Natural killer cell (primary cell): ENCODE data around the gene NID2. TPM values are rescaled to one million over a fixed set of nuclear protein-coding genes. Genes with fewer than 3 reads are reported as not detected.

Experiments used
- ATAC-seq, 3 donors: fragments of 150-1000 bp in 2 of 3; fragments of 200-7000 bp in 1 of 3; cut with Tn5 transposase; 1 replicate in 1 of 3; 2 replicates in 2 of 3; pipeline ENCODE4 v1.10.0; 2021; ENCODE audit warnings: mild to moderate bottlenecking in 2 of 3, moderate library complexity in 2 of 3
- DNase-seq, 2 donors: peaks; one replicate each; pipeline versions ENCODE4 v3.0.0 to v3.0.0-alpha.2; 2013 to 2021; ENCODE audit warnings: mixed read lengths in 1 of 2
- H3K27ac ChIP-seq: one replicate; pipeline ENCODE4 v1.5.1; 2013; ENCODE audit warnings: mild to moderate bottlenecking, low read length
- H3K27me3 ChIP-seq: one replicate; pipeline ENCODE4 v1.6.1; 2013; ENCODE audit warnings: low read length; ENCODE audit not compliant: control insufficient read depth, insufficient read depth
- H3K36me3 ChIP-seq: one replicate; pipeline ENCODE4 v1.6.1; 2013; ENCODE audit warnings: low read length; ENCODE audit not compliant: control insufficient read depth, insufficient read depth
- H3K4me1 ChIP-seq: one replicate; pipeline ENCODE4 v1.6.1; 2013; ENCODE audit warnings: low read length; ENCODE audit not compliant: control insufficient read depth, insufficient read depth
- H3K4me3 ChIP-seq: one replicate; pipeline ENCODE4 v1.5.1; 2013; ENCODE audit warnings: low read length
- H3K9me3 ChIP-seq: one replicate; pipeline ENCODE4 v1.6.1; 2013; ENCODE audit warnings: low read length; ENCODE audit not compliant: control insufficient read depth, insufficient read depth
- H3K27ac Mint-ChIP-seq, 2 donors: one replicate each; pipeline ENCODE4 v1.8.0; 2022; ENCODE audit warnings: mild to moderate bottlenecking in 2 of 2, mixed read lengths in 2 of 2, moderate library complexity in 1 of 2
- H3K27me3 Mint-ChIP-seq, 2 donors: one replicate each; pipeline ENCODE4 v1.8.0; 2022; ENCODE audit warnings: low read depth in 2 of 2, mixed read lengths in 2 of 2
- H3K36me3 Mint-ChIP-seq: one replicate; pipeline ENCODE4 v1.8.0; 2022; ENCODE audit warnings: mixed read lengths
- H3K4me1 Mint-ChIP-seq, 2 donors: one replicate each; pipeline ENCODE4 v1.8.0; 2022; ENCODE audit warnings: mixed read lengths in 2 of 2
- H3K4me3 Mint-ChIP-seq: one replicate; pipeline ENCODE4 v1.8.0; 2022; ENCODE audit warnings: mild to moderate bottlenecking, moderate library complexity, mixed read lengths
- H3K9me3 Mint-ChIP-seq, 2 donors: one replicate each; pipeline ENCODE4 v1.8.0; 2022; ENCODE audit warnings: mixed read lengths in 2 of 2
- CTCF ChIP-seq: fragments of 200-600 bp; IDR thresholded peaks from one replicate; pipeline ENCODE4 v1.8.0; 2022; ENCODE audit warnings: antibody characterized with exemption
- WGBS: methylation state at CpG from one replicate; pipeline ENCODE4 v1.1.7; 2013; ENCODE audit warnings: missing lambda C conversion rate; ENCODE audit not compliant: insufficient coverage; 5-methylcytosine and 5-hydroxymethylcytosine counted together
- intact Hi-C: fragments of 100-400 bp; cut with micrococcal nuclease; formaldehyde crosslinking; loops from one replicate; pipeline ENCODE4 v1.14.2; 2022
- total RNA-seq, 4 donors: library from RNA; stranded (reverse); fragments of 120-200 nt in 1 of 4; gene quantifications; one replicate each; pipeline versions ENCODE4 v1.2.3 to v1.2.4, GENCODE V29; 2013 to 2022

Gene NID2
- total RNA-seq, 3 donors from 2014 or later (not counting 1 experiment from before 2014, with no cell fraction given) = 0.36 to 0.80 (median 0.40) TPM

- no peaks in the 10 kb centered on the region for H3K36me3 ChIP-seq
- H3K4me3 ChIP-seq = no peak overlapping the region
- Mint-ChIP-seq H3K4me3 (no peak overlapping the region), H3K27me3 (peaks cover 7 to 9% of the 10 kb centered on the region in 2 donors), H3K4me1 (peaks cover 0 to 5% of the 10 kb centered on the region in 2 donors), H3K27ac (no peak overlapping the region), H3K9me3 (no peaks in the 10 kb centered on the region), H3K36me3 (no peaks in the 10 kb centered on the region)
- H3K4me1 ChIP-seq = peaks cover 7% of the 10 kb centered on the region
- intact Hi-C loops = no loop called here
- H3K9me3 ChIP-seq = no peaks in the 10 kb centered on the region
- H3K27me3 ChIP-seq = no peaks in the 10 kb centered on the region
- TF ChIP-seq CTCF = no peak
- H3K27ac ChIP-seq = no peak overlapping the region
- no peak for DNase-seq
- no peak for ATAC-seq
Observed at GRCh38 chr14:52112336-52113018, 43.6 kb upstream of the NID2 start.

- WGBS = 100% methylated on average over 1 of the region's 4 CpGs
- no peak for ATAC-seq
- H3K4me1 ChIP-seq = peaks cover 7% of the 10 kb centered on the region
- no peak for TF ChIP-seq CTCF
- Mint-ChIP-seq H3K4me1 (peaks cover 0 to 5% of the 10 kb centered on the region in 2 donors), H3K27me3 (peaks cover 7 to 9% of the 10 kb centered on the region in 2 donors), H3K27ac (no peak overlapping the region), H3K9me3 (no peaks in the 10 kb centered on the region), H3K36me3 (no peaks in the 10 kb centered on the region), H3K4me3 (no peak overlapping the region)
- H3K27ac ChIP-seq = no peak overlapping the region
- H3K9me3 ChIP-seq = no peaks in the 10 kb centered on the region
- H3K36me3 ChIP-seq = no peaks in the 10 kb centered on the region
- no peaks in the 10 kb centered on the region for H3K27me3 ChIP-seq
- intact Hi-C loops = no loop called here
- H3K4me3 ChIP-seq = no peak overlapping the region
- no peak for DNase-seq
Observed at GRCh38 chr14:52111583-52111982, 42.7 kb upstream of the NID2 start.

GRCh38 chr14:52110441-52111086 lies 41.7 kb upstream of the NID2 start:
- 88% methylated on average over 4 of the region's 5 CpGs for WGBS
- peaks cover 7 to 11% of the 10 kb centered on the region in 2 donors for H3K27me3 Mint-ChIP-seq
- ATAC-seq = no peak
- no peaks in the 10 kb centered on the region for H3K36me3 Mint-ChIP-seq
- H3K36me3 ChIP-seq = no peaks in the 10 kb centered on the region
- H3K4me1 Mint-ChIP-seq = peaks cover 0 to 5% of the 10 kb centered on the region in 2 donors
- intact Hi-C loops = no loop called here
- no peak overlapping the region for H3K27ac Mint-ChIP-seq
- TF ChIP-seq CTCF = no peak
- H3K27me3 ChIP-seq = no peaks in the 10 kb centered on the region
- H3K4me3 ChIP-seq = no peak overlapping the region
- no peaks in the 10 kb centered on the region for H3K9me3 ChIP-seq
- no peaks in the 10 kb centered on the region for H3K9me3 Mint-ChIP-seq
- DNase-seq = no peak
- no peak overlapping the region for H3K27ac ChIP-seq
- H3K4me1 ChIP-seq = peaks cover 7% of the 10 kb centered on the region
- no peak overlapping the region for H3K4me3 Mint-ChIP-seq
